Karpas-422 (cell line): Measurements from ENCODE around the gene CERS2. TPM values are rescaled to one million over a fixed set of nuclear protein-coding genes. Genes with fewer than 3 reads are reported as not detected.

Experiments
- DNase-seq: peaks from one replicate; pipeline ENCODE4 v3.0.0-alpha.2; 2015
- H2AFZ ChIP-seq: fragments of 200-600 bp; sonication (generic); 2 replicates; pipeline ENCODE4 v1.6.1; 2014; ENCODE audit warnings: antibody characterized with exemption, low read length, mixed read lengths
- H3K27ac ChIP-seq: fragments of 200-600 bp; sonication (generic); 2 replicates; pipeline ENCODE4 v1.5.1; 2014; ENCODE audit warnings: mild to moderate bottlenecking, low read length, moderate library complexity
- H3K27me3 ChIP-seq: fragments of 200-600 bp; sonication (generic); 2 replicates; pipeline ENCODE4 v1.6.1; 2014; ENCODE audit warnings: low read length, mixed read lengths
- H3K36me3 ChIP-seq: fragments of 200-600 bp; sonication (generic); 2 replicates; pipeline ENCODE4 v1.6.1; 2014; ENCODE audit warnings: low read length, mixed read lengths; ENCODE audit not compliant: insufficient read depth
- H3K4me1 ChIP-seq: fragments of 200-600 bp; sonication (generic); 2 replicates; pipeline ENCODE4 v1.6.1; 2014; ENCODE audit warnings: mild to moderate bottlenecking, low read length, mixed read lengths
- H3K4me2 ChIP-seq: fragments of 200-600 bp; sonication (generic); 2 replicates; pipeline ENCODE4 v1.6.1; 2014; ENCODE audit warnings: low read length, low read depth, mild to moderate bottlenecking; ENCODE audit not compliant: poor library complexity, severe bottlenecking
- H3K4me3 ChIP-seq: fragments of 200-600 bp; sonication (generic); 2 replicates; pipeline ENCODE4 v1.5.1; 2014; ENCODE audit warnings: mild to moderate bottlenecking, antibody characterized with exemption, low read length, mixed read lengths
- H3K79me2 ChIP-seq: fragments of 200-600 bp; sonication (generic); 2 replicates; pipeline ENCODE4 v1.6.1; 2014; ENCODE audit warnings: mild to moderate bottlenecking, low read length, mixed read lengths
- H3K9ac ChIP-seq: fragments of 200-600 bp; sonication (generic); 2 replicates; pipeline ENCODE4 v1.6.0; 2014; ENCODE audit warnings: low read length
- H3K9me2 ChIP-seq: fragments of 200-600 bp; sonication (generic), shearing (Covaris generic); replicated peaks from 2 replicates; pipeline ENCODE4 v1.6.0; 2014; ENCODE audit warnings: mild to moderate bottlenecking, low read length, moderate library complexity; ENCODE audit not compliant: insufficient read depth
- H3K9me3 ChIP-seq: fragments of 300-700, 200-600 bp; sonication (generic); 2 replicates; pipeline ENCODE4 v1.6.1; 2014; ENCODE audit warnings: low read length, mixed read lengths
- H4K20me1 ChIP-seq: fragments of 200-600 bp; sonication (generic); 2 replicates; pipeline ENCODE4 v1.6.1; 2014; ENCODE audit warnings: mild to moderate bottlenecking, antibody characterized with exemption, low read length, low read depth; ENCODE audit not compliant: insufficient read depth
- total RNA-seq: library from RNA; depleted of rRNA; stranded (reverse); fragments of >200 nt; shearing (Covaris generic); gene quantifications from 2 replicates; pipeline ENCODE4 v1.2.3, GENCODE V29; 2014; ENCODE audit warnings: low replicate concordance

The CERS2 gene
- total RNA-seq, 1 experiment from 2014 or later = 140 TPM

GRCh38 chr1:151001602-151002001 is 27.0 kb upstream of the CERS2 start:
- no peak overlapping the region for H3K27ac ChIP-seq
- no peak overlapping the region for H3K9ac ChIP-seq
- H3K9me3 ChIP-seq = no peaks in the 10 kb centered on the region
- peaks cover 32% of the 10 kb centered on the region for H3K4me1 ChIP-seq
- H3K4me3 ChIP-seq = no peak overlapping the region
- H4K20me1 ChIP-seq = no peaks in the 10 kb centered on the region
- H3K36me3 ChIP-seq = no peaks in the 10 kb centered on the region
- H3K9me2 ChIP-seq = no peaks in the 10 kb centered on the region
- no peak for DNase-seq
- H3K4me2 ChIP-seq = no peak overlapping the region
- H3K79me2 ChIP-seq = peaks cover 9% of the 10 kb centered on the region
- no peak overlapping the region for H2AFZ ChIP-seq
- no peaks in the 10 kb centered on the region for H3K27me3 ChIP-seq

GRCh38 chr1:151000408-151000807 is 25.8 kb upstream of the CERS2 start:
- Histone ChIP-seq H4K20me1 (no peaks in the 10 kb centered on the region), H2AFZ (no peak overlapping the region), H3K9ac (no peak overlapping the region), H3K36me3 (no peaks in the 10 kb centered on the region), H3K4me2 (no peak overlapping the region), H3K9me3 (no peaks in the 10 kb centered on the region), H3K27ac (no peak overlapping the region), H3K79me2 (peaks cover 6% of the 10 kb centered on the region), H3K4me3 (no peak overlapping the region), H3K9me2 (no peaks in the 10 kb centered on the region), H3K4me1 (peaks cover 22% of the 10 kb centered on the region), H3K27me3 (no peaks in the 10 kb centered on the region)
- no peak for DNase-seq

GRCh38 chr1:150999926-151000325 is 25.3 kb upstream of the CERS2 start:
- Histone ChIP-seq H3K36me3 (no peaks in the 10 kb centered on the region), H3K4me1 (peaks cover 18% of the 10 kb centered on the region), H3K9me3 (no peaks in the 10 kb centered on the region), H3K27me3 (no peaks in the 10 kb centered on the region), H3K27ac (no peak overlapping the region), H3K9ac (no peak overlapping the region), H3K4me2 (no peak overlapping the region), H4K20me1 (no peaks in the 10 kb centered on the region), H2AFZ (no peak overlapping the region), H3K9me2 (no peaks in the 10 kb centered on the region), H3K4me3 (no peak overlapping the region), H3K79me2 (0 out of 2 replicates have a peak, but pooled peaks cover 4% of the 10 kb centered on the region)
- no peak for DNase-seq

- no peak overlapping the region for H3K27ac ChIP-seq
- H3K27me3 ChIP-seq = no peaks in the 10 kb centered on the region
- no peak overlapping the region for H3K9ac ChIP-seq
- H3K36me3 ChIP-seq = no peaks in the 10 kb centered on the region
- H3K4me1 ChIP-seq = peaks cover 13% of the 10 kb centered on the region
- DNase-seq = no peak
- no peak overlapping the region for H2AFZ ChIP-seq
- no peak overlapping the region for H3K4me3 ChIP-seq
- no peak overlapping the region for H3K4me2 ChIP-seq
- H3K9me2 ChIP-seq = no peaks in the 10 kb centered on the region
- H4K20me1 ChIP-seq = no peaks in the 10 kb centered on the region
- no peaks in the 10 kb centered on the region for H3K9me3 ChIP-seq
- 0 out of 2 replicates have a peak, but pooled peaks cover 1% of the 10 kb centered on the region for H3K79me2 ChIP-seq
Observed at GRCh38 chr1:150999051-150999674, 24.5 kb upstream of the CERS2 start.

- Histone ChIP-seq H2AFZ (no peak overlapping the region), H3K4me1 (peaks cover under 1% of the 10 kb centered on the region), H3K27ac (no peak overlapping the region), H3K9me2 (no peaks in the 10 kb centered on the region), H3K9ac (no peak overlapping the region), H3K79me2 (no peaks in the 10 kb centered on the region), H4K20me1 (no peaks in the 10 kb centered on the region), H3K4me3 (no peak overlapping the region), H3K4me2 (no peak overlapping the region), H3K27me3 (no peaks in the 10 kb centered on the region), H3K9me3 (no peaks in the 10 kb centered on the region), H3K36me3 (no peaks in the 10 kb centered on the region)
- DNase-seq = no peak
Observed at GRCh38 chr1:150997949-150998348, 23.3 kb upstream of the CERS2 start.

- DNase-seq = no peak
- H3K4me1 ChIP-seq = no peaks in the 10 kb centered on the region
- no peak overlapping the region for H3K9ac ChIP-seq
- H3K4me3 ChIP-seq = no peak overlapping the region
- H3K27me3 ChIP-seq = no peaks in the 10 kb centered on the region
- no peaks in the 10 kb centered on the region for H3K79me2 ChIP-seq
- H3K9me3 ChIP-seq = no peaks in the 10 kb centered on the region
- no peaks in the 10 kb centered on the region for H4K20me1 ChIP-seq
- H3K4me2 ChIP-seq = no peak overlapping the region
- no peaks in the 10 kb centered on the region for H3K9me2 ChIP-seq
- H3K27ac ChIP-seq = no peak overlapping the region
- H2AFZ ChIP-seq = no peak overlapping the region
- H3K36me3 ChIP-seq = no peaks in the 10 kb centered on the region
Observed at GRCh38 chr1:150997126-150997872, 22.7 kb upstream of the CERS2 start.

GRCh38 chr1:150995896-150996295 is 21.3 kb upstream of the CERS2 start:
- Histone ChIP-seq H3K9ac (no peak overlapping the region), H3K4me2 (no peak overlapping the region), H3K36me3 (no peaks in the 10 kb centered on the region), H3K4me3 (no peak overlapping the region), H3K9me2 (no peaks in the 10 kb centered on the region), H3K27ac (no peak overlapping the region), H3K9me3 (no peaks in the 10 kb centered on the region), H3K27me3 (no peaks in the 10 kb centered on the region), H4K20me1 (no peaks in the 10 kb centered on the region), H3K4me1 (no peaks in the 10 kb centered on the region), H3K79me2 (no peaks in the 10 kb centered on the region), H2AFZ (no peak overlapping the region)
- no peak for DNase-seq

- DNase-seq = no peak
- Histone ChIP-seq H3K9me2 (no peaks in the 10 kb centered on the region), H3K9ac (no peak overlapping the region), H3K4me1 (no peaks in the 10 kb centered on the region), H3K9me3 (no peaks in the 10 kb centered on the region), H3K27ac (no peak overlapping the region), H2AFZ (no peak overlapping the region), H3K27me3 (no peaks in the 10 kb centered on the region), H3K36me3 (no peaks in the 10 kb centered on the region), H3K79me2 (no peaks in the 10 kb centered on the region), H3K4me2 (no peak overlapping the region), H4K20me1 (no peaks in the 10 kb centered on the region), H3K4me3 (no peak overlapping the region)
Observed at GRCh38 chr1:150995460-150995859, 20.8 kb upstream of the CERS2 start.
